MM.1S (cell line): ENCODE results near the gene UBE3A.

Experiments
- DNase-seq: peaks from one replicate; pipeline ENCODE4 v3.0.0-alpha.2; 2015
- H2AFZ ChIP-seq: fragments of 300-600 bp; sonication (generic); 2 replicates; pipeline ENCODE4 v1.6.0; 2016; ENCODE audit warnings: antibody characterized with exemption, low read length
- H3F3A ChIP-seq: fragments of 300-600 bp; sonication (generic); 2 replicates; pipeline ENCODE4 v1.6.1; 2016; ENCODE audit warnings: mild to moderate bottlenecking, antibody characterized with exemption, low read length, moderate library complexity, mixed read lengths; ENCODE audit not compliant: insufficient read depth
- H3K27ac ChIP-seq: fragments of 300-600 bp; sonication (generic); 2 replicates; pipeline ENCODE4 v1.5.1; 2016; ENCODE audit warnings: mild to moderate bottlenecking, low read length
- H3K27me3 ChIP-seq: fragments of 300-600 bp; sonication (generic); replicated peaks from 2 replicates; pipeline ENCODE4 v1.6.0; 2016; ENCODE audit warnings: low read length; ENCODE audit not compliant: insufficient read depth
- H3K36me3 ChIP-seq: fragments of 300-600 bp; sonication (generic); replicated peaks from 2 replicates; pipeline ENCODE4 v1.6.1; 2016; ENCODE audit warnings: mild to moderate bottlenecking, low read length, mixed read lengths; ENCODE audit not compliant: insufficient read depth
- H3K4me1 ChIP-seq: fragments of 300-600 bp; sonication (generic); 2 replicates; pipeline ENCODE4 v1.6.1; 2016; ENCODE audit warnings: low read length, mixed read lengths
- H3K4me2 ChIP-seq: fragments of 300-600 bp; sonication (generic); 2 replicates; pipeline ENCODE4 v1.6.0; 2016; ENCODE audit warnings: low read depth, low read length
- H3K4me3 ChIP-seq: fragments of 300-600 bp; sonication (generic); 2 replicates; pipeline ENCODE4 v1.5.1; 2016; ENCODE audit warnings: low read length, mixed read lengths
- H3K79me2 ChIP-seq: fragments of 300-600 bp; sonication (generic); 2 replicates; pipeline ENCODE4 v1.6.1; 2016; ENCODE audit warnings: mixed run types, low read length, mixed read lengths
- H3K9ac ChIP-seq: fragments of 300-600 bp; sonication (generic); 2 replicates; pipeline ENCODE4 v1.6.1; 2016; ENCODE audit warnings: low read length, mixed read lengths
- H3K9me2 ChIP-seq: fragments of 300-600 bp; sonication (generic); replicated peaks from 2 replicates; pipeline ENCODE4 v1.6.1; 2016; ENCODE audit warnings: mild to moderate bottlenecking, low read length, mixed read lengths; ENCODE audit not compliant: insufficient read depth
- H3K9me3 ChIP-seq: fragments of 300-600 bp; sonication (generic); replicated peaks from 2 replicates; pipeline ENCODE4 v1.6.1; 2016; ENCODE audit warnings: mild to moderate bottlenecking, low read length, mixed read lengths; ENCODE audit not compliant: insufficient read depth
- H4K20me1 ChIP-seq: fragments of 300-600 bp; sonication (generic); 2 replicates; pipeline ENCODE4 v1.6.1; 2016; ENCODE audit warnings: mild to moderate bottlenecking, low read length, moderate library complexity, mixed read lengths; ENCODE audit not compliant: insufficient read depth
- CTCF ChIP-seq: fragments of 300-600 bp; sonication (generic); IDR thresholded peaks from 2 replicates; pipeline ENCODE4 v1.5.1; 2016; ENCODE audit warnings: antibody characterized with exemption, low read length, mixed read lengths
- EZH2 ChIP-seq: fragments of 300-600 bp; sonication (generic); optimal IDR thresholded peaks from 2 replicates; pipeline ENCODE3; 2017; ENCODE audit warnings: low read depth, mild to moderate bottlenecking, antibody characterized with exemption, low read length, mixed read lengths
- EZH2phosphoT487 ChIP-seq: fragments of 300-600 bp; sonication (generic); IDR thresholded peaks from 2 replicates; pipeline ENCODE4 v1.6.1; 2018; ENCODE audit warnings: antibody characterized with exemption, low read length

UBE3A gene

GRCh38 chr15:25329696-25330095, 109.1 kb downstream of the UBE3A start:
- no peaks in the 10 kb centered on the region for H4K20me1 ChIP-seq
- no peak for DNase-seq
- no peak for TF ChIP-seq EZH2phosphoT487
- no peak for TF ChIP-seq EZH2

GRCh38 chr15:25327686-25328085, 111.1 kb downstream of the UBE3A start:
- no peak for DNase-seq
- Histone ChIP-seq H4K20me1 (no peaks in the 10 kb centered on the region), H3K4me3 (no peak overlapping the region), H3K9me3 (no peaks in the 10 kb centered on the region), H3K36me3 (0 out of 2 replicates have a peak, but pooled peaks cover 2% of the 10 kb centered on the region), H3K9ac (no peak overlapping the region), H3K9me2 (no peaks in the 10 kb centered on the region), H3F3A (no peaks in the 10 kb centered on the region), H3K27ac (no peak overlapping the region), H3K79me2 (no peaks in the 10 kb centered on the region), H3K27me3 (no peaks in the 10 kb centered on the region), H3K4me2 (no peak overlapping the region), H2AFZ (no peak overlapping the region), H3K4me1 (no peaks in the 10 kb centered on the region)
- TF ChIP-seq EZH2 (no peak), EZH2phosphoT487 (no peak), CTCF (no peak)

More at GRCh38 chr15:25329696-25330095, 109.1 kb downstream of the UBE3A start:
- no peaks in the 10 kb centered on the region for H3K27me3 ChIP-seq
- no peak overlapping the region for H3K9ac ChIP-seq
- no peak overlapping the region for H3K4me3 ChIP-seq
- no peak overlapping the region for H2AFZ ChIP-seq
- H3K79me2 ChIP-seq = no peaks in the 10 kb centered on the region
- no peaks in the 10 kb centered on the region for H3K9me3 ChIP-seq
- H3F3A ChIP-seq = no peaks in the 10 kb centered on the region
- H3K36me3 ChIP-seq = no peaks in the 10 kb centered on the region
- H3K4me1 ChIP-seq = no peaks in the 10 kb centered on the region
- no peak overlapping the region for H3K4me2 ChIP-seq
- H3K9me2 ChIP-seq = no peaks in the 10 kb centered on the region
- no peak overlapping the region for H3K27ac ChIP-seq

- Histone ChIP-seq H3K9ac (no peak overlapping the region), H3K27ac (no peak overlapping the region), H3K4me3 (no peak overlapping the region), H3K9me3 (no peaks in the 10 kb centered on the region), H4K20me1 (no peaks in the 10 kb centered on the region), H3K36me3 (0 out of 2 replicates have a peak, but pooled peaks cover 2% of the 10 kb centered on the region), H2AFZ (no peak overlapping the region), H3F3A (no peaks in the 10 kb centered on the region), H3K4me1 (no peaks in the 10 kb centered on the region), H3K27me3 (no peaks in the 10 kb centered on the region), H3K9me2 (no peaks in the 10 kb centered on the region), H3K4me2 (no peak overlapping the region), H3K79me2 (no peaks in the 10 kb centered on the region)
- DNase-seq = no peak
- TF ChIP-seq EZH2 (no peak), EZH2phosphoT487 (no peak), CTCF (no peak)
Observed at GRCh38 chr15:25325187-25325586, 113.6 kb downstream of the UBE3A start.

GRCh38 chr15:25323420-25323819, 115.4 kb downstream of the UBE3A start:
- DNase-seq = no peak
- no peaks in the 10 kb centered on the region for H3K27me3 ChIP-seq
- 0 out of 2 replicates have a peak, but pooled peaks cover 2% of the 10 kb centered on the region for H3K36me3 ChIP-seq
- TF ChIP-seq EZH2 = no peak
- TF ChIP-seq EZH2phosphoT487 = no peak
- TF ChIP-seq CTCF = no peak
- no peaks in the 10 kb centered on the region for H3F3A ChIP-seq
- no peaks in the 10 kb centered on the region for H3K79me2 ChIP-seq
- H3K9ac ChIP-seq = no peak overlapping the region
- no peaks in the 10 kb centered on the region for H3K9me2 ChIP-seq
- no peak overlapping the region for H3K4me2 ChIP-seq
- H3K9me3 ChIP-seq = no peaks in the 10 kb centered on the region
- no peak overlapping the region for H3K4me3 ChIP-seq
- no peaks in the 10 kb centered on the region for H4K20me1 ChIP-seq
- H3K27ac ChIP-seq = no peak overlapping the region
- no peaks in the 10 kb centered on the region for H3K4me1 ChIP-seq
- H2AFZ ChIP-seq = no peak overlapping the region
